Measurements from ENCODE around the gene NAV1.
A peak's percentile ranks its signal among the peaks of the same experiment; 100 is the strongest.

NAV1 gene

GRCh38 chr1:201504179-201504631, 34.7 kb upstream of the NAV1 start:
- H3K36me3 ChIP-seq (ENCODE audit: control insufficient read depth, low read length), result peaks cover 7% of the 10 kb centered on the region; the same call in 1 of the 2 replicates
- no peak overlapping the region for H3K4me2 ChIP-seq (ENCODE audit: low read length)
- peaks cover 9% of the 10 kb centered on the region for H3F3A ChIP-seq (ENCODE audit: control insufficient read depth, insufficient read depth)
- no peak overlapping the region for H3K4me3 ChIP-seq (ENCODE audit: low read length)
- 0 out of 2 replicates have a peak, but pooled peaks cover 4% of the 10 kb centered on the region for H4K20me1 ChIP-seq (ENCODE audit: control insufficient read depth, insufficient read depth, low read depth, low read length)
- H3K27ac ChIP-seq (ENCODE audit: low read depth, low read length), result no peak overlapping the region
- H3K9me3 ChIP-seq (ENCODE audit: control insufficient read depth, insufficient read depth, low read length), result no peaks in the 10 kb centered on the region
- H3K4me1 ChIP-seq (ENCODE audit: control insufficient read depth, low read length), result peaks cover 52% of the 10 kb centered on the region
- peaks cover 46% of the 10 kb centered on the region for H3K79me2 ChIP-seq (ENCODE audit: control insufficient read depth, low read length)
- H3K9me2 ChIP-seq (replicated peaks; ENCODE audit: control insufficient read depth, low read length), result no peaks in the 10 kb centered on the region
- no peaks in the 10 kb centered on the region for H3K27me3 ChIP-seq (ENCODE audit: control insufficient read depth, low read length)
- TF ChIP-seq EZH2phosphoT487 (IDR thresholded peaks at IDR 0.05; ENCODE audit: borderline replicate concordance, low read length) (no peak), CTCF (IDR thresholded peaks at IDR 0.05; ENCODE audit: low read depth, low read length, poor library complexity, severe bottlenecking) (no peak)

GRCh38 chr1:201504799-201505502, 34.0 kb upstream of the NAV1 start:
- Histone ChIP-seq H3K27me3 (ENCODE audit: control insufficient read depth, low read length) (no peaks in the 10 kb centered on the region), H4K20me1 (ENCODE audit: control insufficient read depth, insufficient read depth, low read depth, low read length) (0 out of 2 replicates have a peak, but pooled peaks cover 4% of the 10 kb centered on the region), H3K4me2 (ENCODE audit: low read length) (peak overlapping the region; percentile 95), H3K79me2 (ENCODE audit: control insufficient read depth, low read length) (peaks cover 46% of the 10 kb centered on the region), H3K4me1 (ENCODE audit: control insufficient read depth, low read length) (peaks cover 60% of the 10 kb centered on the region), H3F3A (ENCODE audit: control insufficient read depth, insufficient read depth) (peaks cover 15% of the 10 kb centered on the region), H3K27ac (ENCODE audit: low read depth, low read length) (0 out of 2 replicates have a peak overlapping the region, but pooled peaks have one; percentile 42), H3K9me2 (replicated peaks; ENCODE audit: control insufficient read depth, low read length) (no peaks in the 10 kb centered on the region), H3K36me3 (ENCODE audit: control insufficient read depth, low read length) (peaks cover 7% of the 10 kb centered on the region; the same call in 1 of the 2 replicates), H3K4me3 (ENCODE audit: low read length) (peak overlapping the region; percentile 97), H3K9me3 (ENCODE audit: control insufficient read depth, insufficient read depth, low read length) (no peaks in the 10 kb centered on the region)
- TF ChIP-seq CTCF (IDR thresholded peaks at IDR 0.05; ENCODE audit: low read depth, low read length, poor library complexity, severe bottlenecking) (no peak), EZH2phosphoT487 (IDR thresholded peaks at IDR 0.05; ENCODE audit: borderline replicate concordance, low read length) (no peak)

- H3K9me2 ChIP-seq (replicated peaks; ENCODE audit: control insufficient read depth, low read length), result no peaks in the 10 kb centered on the region
- H3K4me1 ChIP-seq (ENCODE audit: control insufficient read depth, low read length), result peaks cover 65% of the 10 kb centered on the region
- peak overlapping the region; percentile 97 for H3K4me3 ChIP-seq (ENCODE audit: low read length)
- H4K20me1 ChIP-seq (ENCODE audit: control insufficient read depth, insufficient read depth, low read depth, low read length), result 0 out of 2 replicates have a peak, but pooled peaks cover 4% of the 10 kb centered on the region
- peaks cover 15% of the 10 kb centered on the region for H3F3A ChIP-seq (ENCODE audit: control insufficient read depth, insufficient read depth)
- TF ChIP-seq EZH2phosphoT487 (IDR thresholded peaks at IDR 0.05; ENCODE audit: borderline replicate concordance, low read length) (no peak), CTCF (IDR thresholded peaks at IDR 0.05; ENCODE audit: low read depth, low read length, poor library complexity, severe bottlenecking) (no peak)
- H3K9me3 ChIP-seq (ENCODE audit: control insufficient read depth, insufficient read depth, low read length), result no peaks in the 10 kb centered on the region
- H3K27me3 ChIP-seq (ENCODE audit: control insufficient read depth, low read length), result no peaks in the 10 kb centered on the region
- H3K36me3 ChIP-seq (ENCODE audit: control insufficient read depth, low read length), result peaks cover 7% of the 10 kb centered on the region; the same call in 1 of the 2 replicates
- 0 out of 2 replicates have a peak overlapping the region, but pooled peaks have one; percentile 42 for H3K27ac ChIP-seq (ENCODE audit: low read depth, low read length)
- H3K79me2 ChIP-seq (ENCODE audit: control insufficient read depth, low read length), result peaks cover 46% of the 10 kb centered on the region
- peak overlapping the region; percentile 95 for H3K4me2 ChIP-seq (ENCODE audit: low read length)
These were observed 33.4 kb upstream of the NAV1 start for GRCh38 chr1:201505503-201505890.
